SK-N-SH treated with all-trans-retinoic acid at 6 μM for 48 hours (cell line): ENCODE measurements around the gene SRXN1.

Experiments
- ATAC-seq: fragments of 200-7000 bp; cut with Tn5 transposase; 3 replicates; pipeline ENCODE4 v1.9.1; 2020; ENCODE audit warnings: mild to moderate bottlenecking, moderate library complexity
- BACH2 ChIP-seq: fragments of 250-450 bp; sonication (Bioruptor Pico); IDR thresholded peaks from 2 replicates; pipeline ENCODE4 v1.9.0; 2021; ENCODE audit warnings: mild to moderate bottlenecking, borderline replicate concordance
- CREB5 ChIP-seq: fragments of 250-450 bp; sonication (Bioruptor Pico); IDR thresholded peaks from 2 replicates; pipeline ENCODE4 v1.5.1; 2020; ENCODE audit warnings: low read depth, mild to moderate bottlenecking, moderate library complexity
- CSDC2 ChIP-seq: fragments of 250-450 bp; sonication (Bioruptor Pico); IDR thresholded peaks from 2 replicates; pipeline ENCODE4 v1.5.0; 2020; ENCODE audit warnings: mild to moderate bottlenecking, moderate library complexity
- ESRRG ChIP-seq: fragments of 250-450 bp; sonication (Bioruptor Pico); IDR thresholded peaks from 2 replicates; pipeline ENCODE4 v1.6.1; 2021; ENCODE audit warnings: mild to moderate bottlenecking
- GLIS3 ChIP-seq: fragments of 250-450 bp; sonication (Bioruptor Pico); IDR thresholded peaks from 2 replicates; pipeline ENCODE4 v1.5.0; 2020; ENCODE audit warnings: mild to moderate bottlenecking, moderate library complexity
- ISL1 ChIP-seq: fragments of 250-450 bp; sonication (Bioruptor Pico); IDR thresholded peaks from 2 replicates; pipeline ENCODE4 v2.1.2; 2022; ENCODE audit warnings: mild to moderate bottlenecking, moderate library complexity
- OSR1 ChIP-seq: fragments of 250-450 bp; sonication (Bioruptor Pico); IDR thresholded peaks from 2 replicates; pipeline ENCODE4 v1.8.0; 2022; ENCODE audit warnings: moderate library complexity, mild to moderate bottlenecking, inconsistent platforms
- POU6F1 ChIP-seq: fragments of 250-450 bp; sonication (Bioruptor Pico); IDR thresholded peaks from 2 replicates; pipeline ENCODE4 v1.8.0; 2021; ENCODE audit warnings: low read depth, mild to moderate bottlenecking, moderate library complexity, borderline replicate concordance
- PPARA ChIP-seq: fragments of 250-450 bp; sonication (Bioruptor Pico); IDR thresholded peaks from 2 replicates; pipeline ENCODE4 v1.5.0; 2020; ENCODE audit warnings: mild to moderate bottlenecking, borderline replicate concordance
- RARB ChIP-seq: fragments of 250-450 bp; sonication (Bioruptor Pico); IDR thresholded peaks from 2 replicates; pipeline ENCODE4 v1.8.0; 2021; ENCODE audit warnings: mild to moderate bottlenecking, moderate library complexity
- SNAI2 ChIP-seq: fragments of 250-450 bp; sonication (Bioruptor Pico); IDR thresholded peaks from 2 replicates; pipeline ENCODE4 v1.5.0; 2020; ENCODE audit warnings: mild to moderate bottlenecking, moderate library complexity
- TCF4 ChIP-seq: fragments of 250-450 bp; sonication (Bioruptor Pico); IDR thresholded peaks from 2 replicates; pipeline ENCODE4 v1.8.0; 2021; ENCODE audit warnings: mild to moderate bottlenecking, moderate library complexity, borderline replicate concordance
- TOX ChIP-seq: fragments of 250-450 bp; sonication (Bioruptor Pico); IDR thresholded peaks from 2 replicates; pipeline ENCODE4 v1.8.0; 2021; ENCODE audit warnings: mild to moderate bottlenecking, moderate library complexity, borderline replicate concordance
- TSHZ2 ChIP-seq: fragments of 250-450 bp; sonication (Bioruptor Pico); IDR thresholded peaks from 2 replicates; pipeline ENCODE4 v1.5.0; 2020; ENCODE audit warnings: mild to moderate bottlenecking, moderate library complexity
- ZC3H10 ChIP-seq: fragments of 250-450 bp; sonication (Bioruptor Pico); IDR thresholded peaks from 2 replicates; pipeline ENCODE4 v1.5.1; 2021; ENCODE audit warnings: mild to moderate bottlenecking, moderate library complexity
- ZFP3 ChIP-seq: fragments of 250-450 bp; sonication (Bioruptor Pico); IDR thresholded peaks from 2 replicates; pipeline ENCODE4 v1.5.0; 2020; ENCODE audit warnings: mild to moderate bottlenecking, moderate library complexity
- ZFP30 ChIP-seq: fragments of 450-650 bp; formaldehyde crosslinking; IDR thresholded peaks from 2 replicates; pipeline ENCODE4 v1.5.0; 2022; ENCODE audit warnings: mild to moderate bottlenecking, moderate library complexity
- ZNF70 ChIP-seq: fragments of 450-650 bp; formaldehyde crosslinking; IDR thresholded peaks from 2 replicates; pipeline ENCODE4 v1.5.0; 2020; ENCODE audit warnings: mild to moderate bottlenecking, moderate library complexity
- TF ChIP-seq, protein P1 (sequence below): fragments of 250-450 bp; sonication (Bioruptor Pico); IDR thresholded peaks from 2 replicates; pipeline ENCODE4 v1.5.1; 2021; ENCODE audit warnings: mild to moderate bottlenecking, moderate library complexity
- TF ChIP-seq, protein P2 (sequence below): fragments of 250-450 bp; sonication (Bioruptor Pico); IDR thresholded peaks from 2 replicates; pipeline ENCODE4 v1.8.0; 2020; ENCODE audit warnings: mild to moderate bottlenecking, moderate library complexity, borderline replicate concordance

Gene SRXN1

GRCh38 chr20:653110-653589 lies at the start of gene SRXN1:
TSS of gene SRXN1 (minus strand) at chr20:653200. CDS start at chr20:653185, 15 bp downstream.
- TF ChIP-seq CREB5 (CRISPR knock-in tag) (no peak), OSR1 (CRISPR knock-in tag) (no peak), ZFP30 (CRISPR knock-in tag) (no peak), ZFP3 (CRISPR knock-in tag) (no peak), CSDC2 (CRISPR knock-in tag) (no peak), TCF4 (CRISPR knock-in tag) (no peak), SNAI2 (CRISPR knock-in tag) (no peak), GLIS3 (CRISPR knock-in tag) (no peak), PPARA (CRISPR knock-in tag) (no peak), ESRRG (no peak), ZNF70 (no peak), ISL1 (CRISPR knock-in tag) (no peak)
- TF ChIP-seq, protein P1, sequence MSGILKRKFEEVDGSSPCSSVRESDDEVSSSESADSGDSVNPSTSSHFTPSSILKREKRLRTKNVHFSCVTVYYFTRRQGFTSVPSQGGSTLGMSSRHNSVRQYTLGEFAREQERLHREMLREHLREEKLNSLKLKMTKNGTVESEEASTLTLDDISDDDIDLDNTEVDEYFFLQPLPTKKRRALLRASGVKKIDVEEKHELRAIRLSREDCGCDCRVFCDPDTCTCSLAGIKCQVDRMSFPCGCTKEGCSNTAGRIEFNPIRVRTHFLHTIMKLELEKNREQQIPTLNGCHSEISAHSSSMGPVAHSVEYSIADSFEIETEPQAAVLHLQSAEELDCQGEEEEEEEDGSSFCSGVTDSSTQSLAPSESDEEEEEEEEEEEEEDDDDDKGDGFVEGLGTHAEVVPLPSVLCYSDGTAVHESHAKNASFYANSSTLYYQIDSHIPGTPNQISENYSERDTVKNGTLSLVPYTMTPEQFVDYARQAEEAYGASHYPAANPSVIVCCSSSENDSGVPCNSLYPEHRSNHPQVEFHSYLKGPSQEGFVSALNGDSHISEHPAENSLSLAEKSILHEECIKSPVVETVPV (CRISPR knock-in tag): no peak
- TF ChIP-seq, protein P2, sequence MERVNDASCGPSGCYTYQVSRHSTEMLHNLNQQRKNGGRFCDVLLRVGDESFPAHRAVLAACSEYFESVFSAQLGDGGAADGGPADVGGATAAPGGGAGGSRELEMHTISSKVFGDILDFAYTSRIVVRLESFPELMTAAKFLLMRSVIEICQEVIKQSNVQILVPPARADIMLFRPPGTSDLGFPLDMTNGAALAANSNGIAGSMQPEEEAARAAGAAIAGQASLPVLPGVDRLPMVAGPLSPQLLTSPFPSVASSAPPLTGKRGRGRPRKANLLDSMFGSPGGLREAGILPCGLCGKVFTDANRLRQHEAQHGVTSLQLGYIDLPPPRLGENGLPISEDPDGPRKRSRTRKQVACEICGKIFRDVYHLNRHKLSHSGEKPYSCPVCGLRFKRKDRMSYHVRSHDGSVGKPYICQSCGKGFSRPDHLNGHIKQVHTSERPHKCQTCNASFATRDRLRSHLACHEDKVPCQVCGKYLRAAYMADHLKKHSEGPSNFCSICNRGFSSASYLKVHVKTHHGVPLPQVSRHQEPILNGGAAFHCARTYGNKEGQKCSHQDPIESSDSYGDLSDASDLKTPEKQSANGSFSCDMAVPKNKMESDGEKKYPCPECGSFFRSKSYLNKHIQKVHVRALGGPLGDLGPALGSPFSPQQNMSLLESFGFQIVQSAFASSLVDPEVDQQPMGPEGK: no peak
- ATAC-seq: peak; percentile 93

DNA sequence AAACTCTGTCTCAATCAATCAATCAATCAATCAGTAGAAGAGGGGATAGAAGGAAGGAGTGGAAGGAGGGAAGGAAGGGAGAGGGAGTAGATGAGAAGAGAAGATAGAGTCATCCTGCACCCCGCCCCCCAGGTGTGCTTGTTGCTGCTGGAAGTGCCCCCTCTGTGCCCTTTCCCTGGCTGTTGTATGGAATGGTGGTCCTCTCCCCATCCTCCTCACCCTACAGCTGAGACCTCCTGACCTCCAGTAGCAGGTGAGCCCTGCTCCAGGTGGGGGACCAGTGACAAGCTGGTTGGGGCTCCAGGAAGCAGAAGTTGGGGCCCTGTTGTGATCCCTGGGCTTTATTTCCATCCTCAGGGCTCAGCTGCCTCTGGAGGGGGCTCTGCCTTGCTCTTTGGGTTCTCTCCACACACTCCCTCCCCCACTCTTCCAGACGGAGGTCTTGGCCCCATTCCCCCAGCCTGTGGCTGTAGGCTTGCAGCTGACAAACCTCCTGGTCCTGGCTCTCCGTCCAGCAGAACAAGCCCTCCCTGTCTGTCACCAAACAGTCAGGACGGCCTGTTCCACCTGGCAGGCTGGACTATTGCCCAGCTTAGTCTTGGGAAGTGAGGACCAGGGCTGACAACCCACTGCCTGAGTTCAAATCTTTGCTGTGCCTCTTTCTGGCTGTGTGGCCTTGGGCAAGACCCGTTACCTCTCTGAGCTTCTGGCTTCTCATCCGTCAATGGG lies 48.6 kb upstream of the SRXN1 start:
- ATAC-seq: no peak
- no peak for TF ChIP-seq OSR1 (CRISPR knock-in tag)
- TF ChIP-seq, protein P2: no peak
- TF ChIP-seq CREB5 (CRISPR knock-in tag): no peak
- TF ChIP-seq ZC3H10 (CRISPR knock-in tag): no peak
- TF ChIP-seq, all 23 proteins: peak for 0

DNA sequence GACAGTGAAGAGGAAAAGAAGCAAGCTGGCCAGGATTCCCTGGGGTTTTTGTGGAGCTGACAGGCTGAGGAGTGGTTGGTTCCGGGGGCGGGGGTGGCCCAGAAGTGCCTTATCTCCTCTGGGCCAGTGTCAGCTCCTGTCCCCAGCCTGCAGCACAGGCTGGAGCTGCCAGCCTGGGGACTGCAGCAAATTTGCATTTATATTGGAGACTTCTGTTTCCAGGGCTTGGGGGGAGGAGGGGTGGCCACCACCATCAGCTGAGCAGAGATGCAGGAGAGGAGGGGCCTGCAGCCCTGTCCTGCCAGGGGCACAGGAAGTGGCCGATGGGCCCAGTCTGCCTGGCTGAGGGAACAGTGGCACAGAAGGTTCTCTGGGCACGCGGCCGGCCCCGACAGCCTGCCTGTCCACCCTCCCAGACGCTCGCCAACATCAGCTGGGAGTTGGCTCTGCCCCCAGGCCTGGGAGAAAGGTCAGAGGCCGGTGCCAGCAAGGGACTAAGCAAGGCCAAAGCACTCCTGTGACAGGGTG lies 46.9 kb upstream of the SRXN1 start:
- TF ChIP-seq SNAI2 (CRISPR knock-in tag) (no peak), TCF4 (CRISPR knock-in tag) (peak; percentile 58; the same call in 1 of the 2 replicates)
- peak; percentile 63 for ATAC-seq

DNA sequence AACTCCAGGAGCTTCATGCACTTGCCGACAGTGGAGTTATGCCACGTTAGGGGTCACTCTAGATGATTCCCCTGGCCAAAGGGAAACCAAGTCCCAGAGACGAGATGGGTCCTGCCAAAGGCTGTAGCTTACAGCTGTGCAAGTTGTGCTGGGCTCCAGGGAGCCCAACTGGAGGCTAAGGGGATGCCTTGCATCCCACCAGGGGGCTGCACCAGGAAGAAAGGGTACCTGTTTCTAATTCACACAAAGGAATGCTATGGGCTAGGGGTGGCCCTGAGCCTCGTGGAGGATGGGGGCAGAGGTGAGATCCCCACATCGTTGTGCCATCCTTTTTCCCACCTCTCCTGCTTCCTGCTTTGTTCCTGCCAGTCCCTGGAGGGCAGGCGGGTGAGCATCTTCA lies 46.3 kb upstream of the SRXN1 start:
- no peak; the same call in 2 of the 3 replicates for ATAC-seq
- TF ChIP-seq CSDC2 (CRISPR knock-in tag) (no peak), POU6F1 (no peak), TCF4 (CRISPR knock-in tag) (no peak), PPARA (CRISPR knock-in tag) (no peak), TSHZ2 (CRISPR knock-in tag) (no peak), TOX (CRISPR knock-in tag) (no peak), ISL1 (CRISPR knock-in tag) (no peak), RARB (CRISPR knock-in tag) (no peak), BACH2 (CRISPR knock-in tag) (no peak)
- TF ChIP-seq, protein P2: no peak
